Calu3 (cell line): ENCODE results near the gene JADE2. TPM values are rescaled to one million over a fixed set of nuclear protein-coding genes. Genes with fewer than 3 reads are reported as not detected.

ENCODE experiments used
- BruUV-seq: library from RNA; stranded (reverse); fragments of 400-500 nt; replicated peaks from 2 replicates; lab custom pipeline; 2021; lab: Mats Ljungman, UMichigan
- CTCF ChIA-PET: fragments of 300-600 bp; sonication (Branson Sonifier 250); formaldehyde crosslinking; loops from one replicate; lab custom pipeline; 2022; ENCODE audit warnings: antibody characterized with exemption; lab: Charles Lee
- DNase-seq: peaks from one replicate; pipeline ENCODE4 v3.0.0; 2022
- H3K27ac Mint-ChIP-seq: one replicate; pipeline ENCODE4 v1.8.0; 2022; ENCODE audit warnings: mixed read lengths; ENCODE audit not compliant: unreplicated experiment
- H3K27me3 Mint-ChIP-seq: one replicate; pipeline ENCODE4 v1.8.0; 2022; ENCODE audit warnings: mixed read lengths; ENCODE audit not compliant: unreplicated experiment
- H3K36me3 Mint-ChIP-seq: one replicate; pipeline ENCODE4 v1.8.0; 2022; ENCODE audit warnings: mild to moderate bottlenecking, moderate library complexity, mixed read lengths; ENCODE audit not compliant: insufficient read depth, unreplicated experiment
- H3K4me1 Mint-ChIP-seq: one replicate; pipeline ENCODE4 v1.8.0; 2022; ENCODE audit warnings: mild to moderate bottlenecking, low read depth, mixed read lengths; ENCODE audit not compliant: unreplicated experiment
- H3K4me3 Mint-ChIP-seq: one replicate; pipeline ENCODE4 v1.8.0; 2022; ENCODE audit warnings: mild to moderate bottlenecking, low read depth, moderate library complexity, mixed read lengths; ENCODE audit not compliant: unreplicated experiment
- H3K9me3 Mint-ChIP-seq: one replicate; pipeline ENCODE4 v1.8.0; 2022; ENCODE audit warnings: low read depth, mixed read lengths; ENCODE audit not compliant: unreplicated experiment
- intact Hi-C: fragments of 100-400 bp; cut with micrococcal nuclease; formaldehyde crosslinking; loops from one replicate; pipeline ENCODE4 v1.10.0; 2022; ENCODE audit not compliant: unreplicated experiment
- total RNA-seq: library from RNA; stranded (reverse); gene quantifications from 2 replicates; pipeline ENCODE4 v1.2.3, GENCODE V29; 2022
- TF ChIP-seq, protein P1 (sequence below): fragments of 200-600 bp; IDR thresholded peaks from one replicate; pipeline ENCODE4 v1.8.0; 2022; ENCODE audit warnings: antibody characterized with exemption; ENCODE audit not compliant: unreplicated experiment

The JADE2 gene
- total RNA-seq, 1 experiment from 2014 or later, result 93.4 TPM

- Mint-ChIP-seq H3K4me3 (no peak overlapping the region), H3K27me3 (no peaks in the 10 kb centered on the region), H3K36me3 (peaks cover 36% of the 10 kb centered on the region), H3K9me3 (no peaks in the 10 kb centered on the region), H3K27ac (peak overlapping the region; percentile 0), H3K4me1 (peaks cover 40% of the 10 kb centered on the region)
- CTCF ChIA-PET, result interaction anchor here (1.1 kb wide), 1 partner anchor 10 kb away, joined by 5 read pairs; no protein-coding TSS in a partner anchor
- intact Hi-C loops, result no loop called here
- no TSS peak for BruUV-seq
- DNase-seq, result no peak
- TF ChIP-seq, protein P1, sequence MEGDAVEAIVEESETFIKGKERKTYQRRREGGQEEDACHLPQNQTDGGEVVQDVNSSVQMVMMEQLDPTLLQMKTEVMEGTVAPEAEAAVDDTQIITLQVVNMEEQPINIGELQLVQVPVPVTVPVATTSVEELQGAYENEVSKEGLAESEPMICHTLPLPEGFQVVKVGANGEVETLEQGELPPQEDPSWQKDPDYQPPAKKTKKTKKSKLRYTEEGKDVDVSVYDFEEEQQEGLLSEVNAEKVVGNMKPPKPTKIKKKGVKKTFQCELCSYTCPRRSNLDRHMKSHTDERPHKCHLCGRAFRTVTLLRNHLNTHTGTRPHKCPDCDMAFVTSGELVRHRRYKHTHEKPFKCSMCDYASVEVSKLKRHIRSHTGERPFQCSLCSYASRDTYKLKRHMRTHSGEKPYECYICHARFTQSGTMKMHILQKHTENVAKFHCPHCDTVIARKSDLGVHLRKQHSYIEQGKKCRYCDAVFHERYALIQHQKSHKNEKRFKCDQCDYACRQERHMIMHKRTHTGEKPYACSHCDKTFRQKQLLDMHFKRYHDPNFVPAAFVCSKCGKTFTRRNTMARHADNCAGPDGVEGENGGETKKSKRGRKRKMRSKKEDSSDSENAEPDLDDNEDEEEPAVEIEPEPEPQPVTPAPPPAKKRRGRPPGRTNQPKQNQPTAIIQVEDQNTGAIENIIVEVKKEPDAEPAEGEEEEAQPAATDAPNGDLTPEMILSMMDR, result no peak
Observed at GRCh38 chr5:134521841-134522240, 3.6 kb upstream of the JADE2 start.

DNA sequence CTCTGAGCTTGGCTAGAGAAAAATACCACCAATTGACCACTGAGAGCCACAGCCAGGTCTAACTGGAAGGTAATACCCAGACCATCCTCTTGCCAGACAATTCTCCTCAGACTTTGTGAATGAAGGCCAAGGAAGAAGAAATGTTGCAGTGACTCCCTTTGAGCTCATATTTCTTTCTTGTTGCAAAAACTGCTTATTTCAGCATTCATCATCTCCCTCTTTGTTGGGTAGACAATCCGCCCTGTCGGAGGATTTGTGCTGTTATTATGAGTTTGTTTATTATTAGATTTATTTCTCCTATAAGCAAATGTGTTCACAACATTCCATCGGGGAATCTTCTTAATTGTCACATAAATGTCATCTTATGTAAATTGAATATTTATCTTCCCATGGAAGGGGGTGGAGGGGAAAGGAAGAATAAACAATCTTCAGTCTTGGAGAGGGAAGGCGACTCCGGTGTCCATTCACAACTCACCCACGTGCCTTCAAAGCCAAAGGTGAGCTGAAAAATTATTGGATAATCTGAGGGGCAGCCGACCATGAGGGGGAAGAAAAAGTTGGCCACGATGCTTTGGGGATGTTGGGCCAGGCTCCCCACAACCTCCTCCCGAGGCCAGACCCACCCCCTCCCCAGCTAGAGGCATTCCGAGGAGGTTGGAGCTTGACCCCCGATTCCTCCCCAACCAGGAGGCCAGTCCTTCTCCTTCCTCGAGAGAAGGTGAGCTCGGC, 1.8 kb upstream of the JADE2 start:
- CTCF ChIA-PET, result interaction anchor here (0.6 to 2.6 kb wide), 13 partner anchors 9 to 144 kb away, joined by 3 to 13 read pairs (median 4); partner anchors contain the start of gene CDKN2AIPNL
- no peak for DNase-seq
- Mint-ChIP-seq H3K9me3 (no peaks in the 10 kb centered on the region), H3K4me1 (peaks cover 49% of the 10 kb centered on the region), H3K27ac (peak overlapping the region; percentile 76), H3K27me3 (no peaks in the 10 kb centered on the region), H3K36me3 (peaks cover 52% of the 10 kb centered on the region), H3K4me3 (peak overlapping the region; percentile 92)
- BruUV-seq, result TSS peak; percentile 61
- TF ChIP-seq, protein P1, result no peak
- intact Hi-C loops, result loop anchor here (2.0 kb wide), 1 partner anchor 13 kb away; no protein-coding TSS in a partner anchor

GRCh38 chr5:134524272-134524825, 1.1 kb upstream of the JADE2 start:
- CTCF ChIA-PET, result interaction anchor here (0.6 to 2.6 kb wide), 17 partner anchors 9 to 145 kb away, joined by 3 to 13 read pairs (median 4); partner anchors contain the start of gene CDKN2AIPNL
- Mint-ChIP-seq H3K27me3 (no peaks in the 10 kb centered on the region), H3K36me3 (peaks cover 52% of the 10 kb centered on the region), H3K4me1 (peaks cover 54% of the 10 kb centered on the region), H3K4me3 (peak overlapping the region; percentile 92), H3K27ac (peak overlapping the region; percentile 97), H3K9me3 (no peaks in the 10 kb centered on the region)
- intact Hi-C loops, result loop anchor here (2.0 kb wide), 1 partner anchor 14 kb away; no protein-coding TSS in a partner anchor
- peak; percentile 87 for DNase-seq
- no TSS peak for BruUV-seq
- TF ChIP-seq, protein P1, result no peak

- intact Hi-C loops, result loop anchor here (1.0 to 5.0 kb wide), 6 partner anchors 15 to 125 kb away; no protein-coding TSS in a partner anchor
- CTCF ChIA-PET, result interaction anchor here (0.6 to 3.1 kb wide), 7 partner anchors 15 to 115 kb away, joined by 3 to 23 read pairs (median 10); no protein-coding TSS in a partner anchor
- no TSS peak for BruUV-seq
- TF ChIP-seq, protein P1, result no peak
- DNase-seq, result peak; percentile 71
- no peaks in the 10 kb centered on the region for H3K9me3 Mint-ChIP-seq
- H3K36me3 Mint-ChIP-seq, result peaks cover 52% of the 10 kb centered on the region
- peaks cover 61% of the 10 kb centered on the region for H3K4me1 Mint-ChIP-seq
- H3K4me3 Mint-ChIP-seq, result peak overlapping the region; percentile 92
- H3K27me3 Mint-ChIP-seq, result no peaks in the 10 kb centered on the region
- H3K27ac Mint-ChIP-seq, result peak overlapping the region; percentile 97
Observed at GRCh38 chr5:134525683-134526482, 413 bp downstream of the JADE2 start.
